Muscle layer of duodenum (tissue), 2 donors: ENCODE data around the gene SSH2.

ENCODE experiments used
- H3K27ac ChIP-seq: one replicate; pipeline ENCODE4 v1.7.0; 2013; ENCODE audit warnings: mild to moderate bottlenecking, low read length
- H3K27me3 ChIP-seq: one replicate; pipeline ENCODE4 v1.7.0; 2013; ENCODE audit warnings: low read depth, mild to moderate bottlenecking, control low read depth, low read length
- H3K36me3 ChIP-seq, 2 donors: one replicate each; pipeline ENCODE4 v1.7.0; 2013; ENCODE audit warnings: low read length in 2 of 2, control low read depth in 1 of 2, mild to moderate bottlenecking in 1 of 2; ENCODE audit not compliant: insufficient read depth in 2 of 2, control insufficient read depth in 1 of 2
- H3K4me1 ChIP-seq, 2 donors: one replicate each; pipeline ENCODE4 v1.7.0; 2013; ENCODE audit warnings: low read length in 2 of 2, mild to moderate bottlenecking in 2 of 2, control low read depth in 1 of 2, moderate library complexity in 1 of 2; ENCODE audit not compliant: insufficient read depth in 2 of 2, control insufficient read depth in 1 of 2
- H3K4me3 ChIP-seq, 2 donors: one replicate each; pipeline ENCODE4 v1.7.0; 2013; ENCODE audit warnings: low read length in 2 of 2, low read depth in 1 of 2, mild to moderate bottlenecking in 1 of 2
- H3K9me3 ChIP-seq, 2 donors: one replicate each; pipeline ENCODE4 v1.7.0; 2013; ENCODE audit warnings: low read length in 2 of 2, control low read depth in 1 of 2, mild to moderate bottlenecking in 1 of 2; ENCODE audit not compliant: control insufficient read depth in 1 of 2
- donor health status: healthy.

The SSH2 gene

GRCh38 chr17:29713626-29714025, 216.4 kb downstream of the SSH2 start:
- H3K9me3 ChIP-seq: no peaks in the 10 kb centered on the region
- peaks cover 6 to 19% of the 10 kb centered on the region in 2 donors for H3K4me1 ChIP-seq
- H3K27me3 ChIP-seq: no peaks in the 10 kb centered on the region
- H3K36me3 ChIP-seq: peaks cover 0 to 2% of the 10 kb centered on the region in 2 donors
- no peak overlapping the region for H3K27ac ChIP-seq
- H3K4me3 ChIP-seq: no peak overlapping the region

- no peaks in the 10 kb centered on the region for H3K9me3 ChIP-seq
- no peaks in the 10 kb centered on the region for H3K36me3 ChIP-seq
- no peaks in the 10 kb centered on the region for H3K27me3 ChIP-seq
- H3K27ac ChIP-seq: no peak overlapping the region
- no peak overlapping the region for H3K4me3 ChIP-seq
- H3K4me1 ChIP-seq: peaks cover 6 to 19% of the 10 kb centered on the region in 2 donors
Measured at GRCh38 chr17:29711588-29712385, 218.2 kb downstream of the SSH2 start.

GRCh38 chr17:29710891-29711418, 219.1 kb downstream of the SSH2 start:
- H3K9me3 ChIP-seq: no peaks in the 10 kb centered on the region
- peaks cover 6 to 19% of the 10 kb centered on the region in 2 donors for H3K4me1 ChIP-seq
- H3K27me3 ChIP-seq: no peaks in the 10 kb centered on the region
- no peak overlapping the region for H3K27ac ChIP-seq
- no peak overlapping the region for H3K4me3 ChIP-seq
- H3K36me3 ChIP-seq: no peaks in the 10 kb centered on the region

GRCh38 chr17:29710520-29710884, 219.5 kb downstream of the SSH2 start:
- no peaks in the 10 kb centered on the region for H3K9me3 ChIP-seq
- no peak overlapping the region for H3K4me3 ChIP-seq
- H3K27me3 ChIP-seq: no peaks in the 10 kb centered on the region
- no peak overlapping the region for H3K27ac ChIP-seq
- H3K36me3 ChIP-seq: no peaks in the 10 kb centered on the region
- H3K4me1 ChIP-seq: peaks cover 6 to 19% of the 10 kb centered on the region in 2 donors

GRCh38 chr17:29709866-29710519, 220.0 kb downstream of the SSH2 start:
- Histone ChIP-seq H3K27me3 (no peaks in the 10 kb centered on the region), H3K36me3 (no peaks in the 10 kb centered on the region), H3K4me3 (no peak overlapping the region), H3K9me3 (no peaks in the 10 kb centered on the region), H3K27ac (peak overlapping the region; percentile 25), H3K4me1 (peaks cover 6 to 21% of the 10 kb centered on the region in 2 donors)

GRCh38 chr17:29707212-29707571, 222.8 kb downstream of the SSH2 start:
- Histone ChIP-seq H3K9me3 (no peaks in the 10 kb centered on the region), H3K4me1 (peaks cover 6 to 20% of the 10 kb centered on the region in 2 donors), H3K36me3 (peaks cover 0 to 8% of the 10 kb centered on the region in 2 donors), H3K27me3 (no peaks in the 10 kb centered on the region), H3K4me3 (no peak overlapping the region), H3K27ac (no peak overlapping the region)

GRCh38 chr17:29706045-29706431, 224.0 kb downstream of the SSH2 start:
- Histone ChIP-seq H3K27ac (peak overlapping the region; percentile 41), H3K4me1 (peaks cover 6 to 12% of the 10 kb centered on the region in 2 donors), H3K36me3 (peaks cover 0 to 8% of the 10 kb centered on the region in 2 donors), H3K9me3 (no peaks in the 10 kb centered on the region), H3K4me3 (no peak overlapping the region), H3K27me3 (no peaks in the 10 kb centered on the region)

GRCh38 chr17:29705386-29705785, 224.6 kb downstream of the SSH2 start:
- H3K4me1 ChIP-seq: peaks cover 6 to 11% of the 10 kb centered on the region in 2 donors
- peaks cover 0 to 8% of the 10 kb centered on the region in 2 donors for H3K36me3 ChIP-seq
- no peaks in the 10 kb centered on the region for H3K27me3 ChIP-seq
- peak overlapping the region; percentile 41 for H3K27ac ChIP-seq
- H3K4me3 ChIP-seq: no peak overlapping the region
- H3K9me3 ChIP-seq: no peaks in the 10 kb centered on the region

GRCh38 chr17:29699283-29699682, 230.7 kb downstream of the SSH2 start:
- H3K4me1 ChIP-seq: peaks cover 5 to 12% of the 10 kb centered on the region in 2 donors
- no peak overlapping the region for H3K4me3 ChIP-seq
- H3K27me3 ChIP-seq: no peaks in the 10 kb centered on the region
- peaks cover 0 to 8% of the 10 kb centered on the region in 2 donors for H3K36me3 ChIP-seq
- H3K27ac ChIP-seq: no peak overlapping the region
- no peaks in the 10 kb centered on the region for H3K9me3 ChIP-seq

GRCh38 chr17:29698837-29699236, 231.2 kb downstream of the SSH2 start:
- Histone ChIP-seq H3K36me3 (peaks cover 4 to 8% of the 10 kb centered on the region in 2 donors), H3K27ac (no peak overlapping the region), H3K27me3 (no peaks in the 10 kb centered on the region), H3K4me3 (no peak overlapping the region), H3K4me1 (peaks cover 5 to 12% of the 10 kb centered on the region in 2 donors), H3K9me3 (no peaks in the 10 kb centered on the region)

GRCh38 chr17:29698019-29698777, 231.8 kb downstream of the SSH2 start:
- peaks cover 5 to 12% of the 10 kb centered on the region in 2 donors for H3K4me1 ChIP-seq
- H3K27ac ChIP-seq: no peak overlapping the region
- H3K27me3 ChIP-seq: no peaks in the 10 kb centered on the region
- peaks cover 6 to 8% of the 10 kb centered on the region in 2 donors for H3K36me3 ChIP-seq
- H3K4me3 ChIP-seq: no peak overlapping the region
- H3K9me3 ChIP-seq: no peaks in the 10 kb centered on the region
